Calu3 (cell line): ENCODE measurements around the gene DDOST. TPM values are rescaled to one million over a fixed set of nuclear protein-coding genes. Genes with fewer than 3 reads are reported as not detected.

ENCODE experiments used
- BruUV-seq: library from RNA; stranded (reverse); fragments of 400-500 nt; replicated peaks from 2 replicates; lab custom pipeline; 2021; lab: Mats Ljungman, UMichigan
- CTCF ChIA-PET: fragments of 300-600 bp; sonication (Branson Sonifier 250); formaldehyde crosslinking; loops from one replicate; lab custom pipeline; 2022; ENCODE audit warnings: antibody characterized with exemption; lab: Charles Lee
- DNase-seq: peaks from one replicate; pipeline ENCODE4 v3.0.0; 2022
- H3K27ac Mint-ChIP-seq: one replicate; pipeline ENCODE4 v1.8.0; 2022; ENCODE audit warnings: mixed read lengths; ENCODE audit not compliant: unreplicated experiment
- H3K27me3 Mint-ChIP-seq: one replicate; pipeline ENCODE4 v1.8.0; 2022; ENCODE audit warnings: mixed read lengths; ENCODE audit not compliant: unreplicated experiment
- H3K36me3 Mint-ChIP-seq: one replicate; pipeline ENCODE4 v1.8.0; 2022; ENCODE audit warnings: mild to moderate bottlenecking, moderate library complexity, mixed read lengths; ENCODE audit not compliant: insufficient read depth, unreplicated experiment
- H3K4me1 Mint-ChIP-seq: one replicate; pipeline ENCODE4 v1.8.0; 2022; ENCODE audit warnings: mild to moderate bottlenecking, low read depth, mixed read lengths; ENCODE audit not compliant: unreplicated experiment
- H3K4me3 Mint-ChIP-seq: one replicate; pipeline ENCODE4 v1.8.0; 2022; ENCODE audit warnings: mild to moderate bottlenecking, low read depth, moderate library complexity, mixed read lengths; ENCODE audit not compliant: unreplicated experiment
- H3K9me3 Mint-ChIP-seq: one replicate; pipeline ENCODE4 v1.8.0; 2022; ENCODE audit warnings: low read depth, mixed read lengths; ENCODE audit not compliant: unreplicated experiment
- intact Hi-C: fragments of 100-400 bp; cut with micrococcal nuclease; formaldehyde crosslinking; loops from one replicate; pipeline ENCODE4 v1.10.0; 2022; ENCODE audit not compliant: unreplicated experiment
- total RNA-seq: library from RNA; stranded (reverse); gene quantifications from 2 replicates; pipeline ENCODE4 v1.2.3, GENCODE V29; 2022
- TF ChIP-seq, protein P1 (sequence below): fragments of 200-600 bp; IDR thresholded peaks from one replicate; pipeline ENCODE4 v1.8.0; 2022; ENCODE audit warnings: antibody characterized with exemption; ENCODE audit not compliant: unreplicated experiment

The DDOST gene
- total RNA-seq, 1 experiment from 2014 or later: 266 TPM

DNA sequence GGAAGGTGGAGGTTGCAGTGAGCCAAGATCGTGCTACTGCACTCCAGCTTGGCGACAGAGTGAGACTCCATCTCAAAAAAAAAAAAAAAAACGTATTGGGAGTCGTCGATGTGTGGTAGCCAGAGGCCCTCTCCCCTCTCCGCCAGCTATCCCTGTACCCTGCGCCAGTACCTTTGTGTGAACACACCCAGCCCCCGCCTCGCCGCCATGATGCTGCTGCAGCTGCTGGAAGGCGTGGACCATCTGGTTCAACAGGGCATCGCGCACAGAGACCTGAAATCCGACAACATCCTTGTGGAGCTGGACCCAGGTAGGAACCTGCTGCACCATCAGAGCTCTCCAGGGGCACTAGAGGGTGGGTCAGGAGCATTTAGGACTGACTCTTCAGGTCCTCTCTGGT is 15.8 kb downstream of the DDOST start:
- Mint-ChIP-seq H3K4me3 (no peak overlapping the region), H3K4me1 (no peaks in the 10 kb centered on the region), H3K9me3 (no peaks in the 10 kb centered on the region), H3K27ac (no peak overlapping the region), H3K36me3 (peaks cover 34% of the 10 kb centered on the region), H3K27me3 (no peaks in the 10 kb centered on the region)
- intact Hi-C loops: no loop called here
- CTCF ChIA-PET: interaction anchor here (0.6 kb wide), 1 partner anchor 864 kb away, joined by 3 read pairs; no protein-coding TSS in a partner anchor
- DNase-seq: no peak
- BruUV-seq: no TSS peak
- TF ChIP-seq, protein P1, sequence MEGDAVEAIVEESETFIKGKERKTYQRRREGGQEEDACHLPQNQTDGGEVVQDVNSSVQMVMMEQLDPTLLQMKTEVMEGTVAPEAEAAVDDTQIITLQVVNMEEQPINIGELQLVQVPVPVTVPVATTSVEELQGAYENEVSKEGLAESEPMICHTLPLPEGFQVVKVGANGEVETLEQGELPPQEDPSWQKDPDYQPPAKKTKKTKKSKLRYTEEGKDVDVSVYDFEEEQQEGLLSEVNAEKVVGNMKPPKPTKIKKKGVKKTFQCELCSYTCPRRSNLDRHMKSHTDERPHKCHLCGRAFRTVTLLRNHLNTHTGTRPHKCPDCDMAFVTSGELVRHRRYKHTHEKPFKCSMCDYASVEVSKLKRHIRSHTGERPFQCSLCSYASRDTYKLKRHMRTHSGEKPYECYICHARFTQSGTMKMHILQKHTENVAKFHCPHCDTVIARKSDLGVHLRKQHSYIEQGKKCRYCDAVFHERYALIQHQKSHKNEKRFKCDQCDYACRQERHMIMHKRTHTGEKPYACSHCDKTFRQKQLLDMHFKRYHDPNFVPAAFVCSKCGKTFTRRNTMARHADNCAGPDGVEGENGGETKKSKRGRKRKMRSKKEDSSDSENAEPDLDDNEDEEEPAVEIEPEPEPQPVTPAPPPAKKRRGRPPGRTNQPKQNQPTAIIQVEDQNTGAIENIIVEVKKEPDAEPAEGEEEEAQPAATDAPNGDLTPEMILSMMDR: no peak

DNA sequence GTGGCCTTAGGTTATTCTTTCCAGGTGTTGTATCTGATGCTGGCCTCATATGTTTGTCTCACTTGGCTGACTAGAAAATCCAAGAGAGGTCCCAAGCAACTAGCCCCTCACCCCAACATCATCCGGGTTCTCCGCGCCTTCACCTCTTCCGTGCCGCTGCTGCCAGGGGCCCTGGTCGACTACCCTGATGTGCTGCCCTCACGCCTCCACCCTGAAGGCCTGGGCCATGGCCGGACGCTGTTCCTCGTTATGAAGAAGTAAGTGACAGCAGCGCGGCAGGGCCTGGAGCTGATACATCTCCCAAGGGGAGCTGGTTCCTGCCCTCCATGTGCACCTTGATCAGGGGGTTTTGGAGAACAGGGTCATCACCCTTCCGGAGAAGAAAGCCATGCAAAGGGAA is 16.8 kb downstream of the DDOST start:
- Mint-ChIP-seq H3K4me1 (no peaks in the 10 kb centered on the region), H3K36me3 (peaks cover 24% of the 10 kb centered on the region), H3K9me3 (no peaks in the 10 kb centered on the region), H3K27ac (no peak overlapping the region), H3K27me3 (no peaks in the 10 kb centered on the region), H3K4me3 (no peak overlapping the region)
- BruUV-seq: no TSS peak
- CTCF ChIA-PET: no interaction called here
- intact Hi-C loops: no loop called here
- no peak for DNase-seq
- TF ChIP-seq, protein P1: no peak

DNA sequence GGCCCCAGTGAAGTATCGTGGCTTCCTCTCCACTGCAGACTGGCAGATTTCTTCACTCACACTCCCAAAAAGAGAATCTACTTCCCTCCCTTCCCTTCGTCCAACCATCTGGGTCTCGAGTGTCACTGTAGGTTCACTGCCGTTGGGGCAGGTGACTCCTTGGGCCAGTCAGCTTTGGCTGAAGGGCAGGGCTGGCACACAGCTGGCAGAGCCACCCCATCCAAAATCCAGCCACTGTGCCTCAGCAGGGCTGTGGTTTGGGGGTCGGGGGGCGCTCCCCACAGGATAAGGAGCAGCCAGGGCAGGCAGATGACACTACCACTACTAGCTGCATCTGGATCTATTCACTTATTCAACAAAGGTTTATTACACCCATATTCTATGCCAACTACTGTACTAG is 18.1 kb downstream of the DDOST start:
- no peak overlapping the region for H3K27ac Mint-ChIP-seq
- intact Hi-C loops: no loop called here

DNA sequence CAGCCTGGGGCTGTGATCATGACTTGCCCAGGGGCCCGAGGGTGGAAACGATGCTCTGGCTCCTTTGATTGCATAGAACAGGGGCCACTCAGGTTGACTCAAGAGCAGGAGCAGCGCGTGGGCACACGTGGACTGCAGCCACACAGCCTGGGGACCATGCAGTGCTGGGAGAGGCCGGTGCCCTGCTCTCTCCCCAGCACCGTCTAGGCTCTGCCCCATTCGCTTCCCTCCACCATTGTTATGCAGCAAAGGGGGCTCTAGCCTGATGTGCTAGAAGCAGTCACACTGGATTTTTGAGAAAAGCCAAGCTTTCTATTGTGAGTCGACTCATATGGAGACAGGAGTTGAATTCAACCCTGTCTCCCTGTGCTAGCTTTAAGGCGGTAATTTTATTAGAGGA is 19.2 kb downstream of the DDOST start:
- no peaks in the 10 kb centered on the region for H3K9me3 Mint-ChIP-seq
- no peaks in the 10 kb centered on the region for H3K27me3 Mint-ChIP-seq
- H3K4me3 Mint-ChIP-seq: no peak overlapping the region
- TF ChIP-seq, protein P1: no peak
- CTCF ChIA-PET: interaction anchor here (0.6 kb wide), 2 partner anchors 40 to 224 kb away, joined by 3 to 7 read pairs; no protein-coding TSS in a partner anchor
- no peak for DNase-seq
- H3K27ac Mint-ChIP-seq: no peak overlapping the region
- no peaks in the 10 kb centered on the region for H3K4me1 Mint-ChIP-seq
- intact Hi-C loops: no loop called here
- BruUV-seq: no TSS peak
- peaks cover 7% of the 10 kb centered on the region for H3K36me3 Mint-ChIP-seq

More for the DNA sequence above, 18.1 kb downstream of the DDOST start:
- Mint-ChIP-seq H3K4me1 (no peaks in the 10 kb centered on the region), H3K9me3 (no peaks in the 10 kb centered on the region), H3K27me3 (no peaks in the 10 kb centered on the region), H3K4me3 (no peak overlapping the region), H3K36me3 (peaks cover 11% of the 10 kb centered on the region)
- BruUV-seq: no TSS peak
- CTCF ChIA-PET: no interaction called here
- TF ChIP-seq, protein P1: no peak
- DNase-seq: no peak
